NOMO-1 (cell line): ENCODE data around the gene ROBO3.
A peak's percentile ranks its signal among the peaks of the same experiment; 100 is the strongest.

Source experiments
- DNase-seq, 2 experiments: peaks; one replicate each; lab custom pipeline; 2025; ENCODE audit not compliant: unreplicated experiment in 2 of 2; lab: John Stamatoyannopoulos, UW

Gene ROBO3

DNA sequence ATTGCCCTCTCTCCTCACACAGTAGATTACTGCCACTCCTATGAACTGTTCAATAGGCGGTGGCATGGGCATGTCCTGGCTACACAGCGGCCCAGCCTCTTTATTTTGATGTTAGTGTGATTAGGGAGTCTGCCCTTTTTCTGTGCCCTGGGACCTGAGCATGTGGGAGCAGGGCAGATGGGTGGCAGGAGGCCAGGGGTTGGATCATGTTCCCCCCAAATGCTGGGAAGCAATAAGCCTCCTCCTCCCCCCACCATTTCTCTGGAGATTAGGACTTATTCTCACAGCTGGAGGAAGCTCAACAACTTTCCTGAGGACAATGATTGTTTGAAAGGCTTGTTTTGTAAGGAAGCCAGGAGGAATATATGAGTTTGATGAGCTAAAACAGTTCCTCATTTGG is 54.7 kb downstream of the ROBO3 start:
- DNase-seq: no peak

DNA sequence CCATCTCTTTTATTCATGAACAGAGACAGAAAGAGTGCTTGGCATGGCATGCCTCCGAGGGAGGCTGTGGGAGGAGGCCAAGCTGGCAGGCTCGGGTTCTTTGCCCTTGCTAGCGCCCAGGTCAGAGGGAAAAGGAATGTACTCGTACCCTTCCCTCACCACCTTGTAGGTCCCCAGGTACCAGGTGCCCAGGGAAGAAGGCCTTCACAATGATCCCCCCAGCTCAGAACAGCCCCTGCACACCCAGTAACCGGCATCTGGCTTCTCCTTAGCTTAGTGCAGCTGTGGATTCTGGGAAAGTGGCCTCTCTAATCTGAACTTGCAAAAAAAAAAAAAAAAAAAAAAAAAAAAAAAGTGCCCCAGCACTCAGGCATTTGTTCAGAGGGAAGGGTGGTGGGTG is 55.1 kb downstream of the ROBO3 start:
- no peak for DNase-seq

DNA sequence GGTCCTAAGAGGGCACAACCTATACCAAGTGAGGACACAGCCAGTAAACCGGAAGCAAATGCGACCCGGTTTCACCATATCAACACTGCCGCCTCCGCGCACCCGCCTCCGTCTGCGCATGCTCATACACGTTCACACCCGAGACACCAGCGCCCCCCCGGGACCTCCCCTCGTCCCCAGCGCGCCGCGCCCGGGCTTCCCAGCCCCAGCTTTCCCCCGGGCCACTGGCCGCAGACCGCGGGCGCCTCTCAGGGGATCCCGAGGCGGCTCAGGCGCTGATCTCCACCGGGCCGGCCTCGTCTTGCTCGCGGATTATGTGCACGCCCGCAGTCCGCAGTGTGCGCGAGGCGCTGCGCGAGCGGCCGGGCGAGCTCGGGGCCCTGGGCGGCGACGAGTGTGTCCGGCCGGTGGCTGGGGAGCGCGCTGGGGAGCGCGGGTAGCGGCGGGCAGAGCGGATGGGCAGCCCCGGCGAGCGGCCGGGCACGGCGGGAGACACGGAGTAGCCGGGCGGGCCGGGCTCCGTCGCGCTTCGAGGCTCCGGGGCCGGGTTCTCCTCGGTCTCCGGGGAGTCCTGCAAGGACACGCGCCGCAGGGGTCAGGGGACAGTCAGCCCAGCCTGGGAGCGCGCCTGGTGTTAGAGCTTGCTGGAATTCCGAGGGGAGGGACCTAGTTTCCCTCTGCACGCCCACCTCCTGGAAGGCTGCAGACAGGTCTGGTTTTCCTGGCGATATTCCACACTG is 55.8 kb downstream of the ROBO3 start:
- no peak for DNase-seq

DNA sequence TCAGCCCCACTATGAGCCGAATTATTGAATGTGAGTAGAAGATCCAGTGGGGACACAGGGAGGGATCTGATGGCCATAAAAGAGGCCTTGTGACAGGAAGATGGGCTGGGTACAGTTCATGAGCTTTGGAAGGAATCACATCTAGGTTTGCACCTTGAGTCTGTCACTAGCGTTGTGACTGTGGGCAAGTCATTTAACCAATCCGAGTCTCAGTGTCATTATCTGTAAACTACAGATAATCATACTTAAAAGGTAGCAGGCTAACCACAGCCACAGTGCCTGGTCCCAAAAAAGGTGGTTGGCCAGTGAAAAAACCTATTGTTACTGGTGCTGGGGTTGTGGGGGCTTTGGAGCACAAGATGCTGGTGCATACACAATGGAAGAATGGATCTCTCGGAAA is 57.6 kb downstream of the ROBO3 start:
- DNase-seq: no peak

DNA sequence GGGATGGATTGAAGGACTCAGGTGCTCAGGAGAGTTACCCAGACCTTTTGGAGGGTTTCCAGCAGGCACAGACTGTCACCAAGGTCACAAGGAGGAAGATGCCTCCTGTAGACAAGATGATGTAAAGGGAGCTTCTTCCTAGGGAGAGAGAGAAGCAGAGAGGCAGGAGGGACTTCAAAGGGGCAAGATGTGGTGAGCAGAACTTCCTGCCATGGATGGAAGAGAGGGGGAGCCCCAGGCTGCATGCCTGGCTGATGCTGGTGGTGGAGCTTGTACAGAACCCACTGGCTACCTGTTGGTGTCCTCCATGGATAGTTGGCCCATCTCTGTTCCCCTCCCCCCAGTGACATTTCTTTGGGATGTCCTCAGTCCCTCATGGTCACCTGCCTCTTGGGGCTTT is 58.1 kb downstream of the ROBO3 start:
- no peak for DNase-seq

DNA sequence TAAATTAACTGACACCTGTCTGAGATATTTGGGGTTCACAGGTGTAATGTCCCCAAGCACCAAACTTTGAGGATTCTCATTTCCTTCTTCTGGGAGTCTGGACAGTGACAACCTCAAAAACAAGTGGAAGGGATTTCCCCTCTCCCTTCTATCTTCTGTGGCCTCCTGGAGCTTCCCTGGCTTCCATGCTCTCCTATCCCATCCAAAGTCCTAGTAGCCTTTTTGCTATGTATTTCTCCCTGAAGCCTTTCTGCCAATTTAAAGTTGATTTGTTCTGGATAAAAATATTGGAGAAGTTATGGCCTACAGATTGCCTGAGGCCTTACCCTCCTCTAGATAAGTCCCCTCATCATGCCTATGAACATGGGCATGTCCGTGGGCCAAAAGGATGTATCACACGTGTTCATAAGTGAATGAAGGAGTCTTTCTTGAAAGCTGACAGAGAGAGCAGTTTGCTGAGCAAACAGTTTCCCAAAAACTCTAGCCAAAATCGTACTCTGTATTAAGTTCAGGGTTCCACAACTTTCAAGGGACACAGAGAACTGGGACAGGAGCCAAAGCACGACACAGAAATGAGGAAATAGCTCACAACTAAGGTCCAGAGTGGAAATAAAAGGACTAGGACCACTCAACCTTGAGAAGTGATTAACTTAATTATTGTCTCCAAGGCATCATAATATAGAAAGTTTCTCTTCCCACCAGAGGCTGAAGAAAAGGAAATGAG is 63.9 kb downstream of the ROBO3 start:
- no peak for DNase-seq

DNA sequence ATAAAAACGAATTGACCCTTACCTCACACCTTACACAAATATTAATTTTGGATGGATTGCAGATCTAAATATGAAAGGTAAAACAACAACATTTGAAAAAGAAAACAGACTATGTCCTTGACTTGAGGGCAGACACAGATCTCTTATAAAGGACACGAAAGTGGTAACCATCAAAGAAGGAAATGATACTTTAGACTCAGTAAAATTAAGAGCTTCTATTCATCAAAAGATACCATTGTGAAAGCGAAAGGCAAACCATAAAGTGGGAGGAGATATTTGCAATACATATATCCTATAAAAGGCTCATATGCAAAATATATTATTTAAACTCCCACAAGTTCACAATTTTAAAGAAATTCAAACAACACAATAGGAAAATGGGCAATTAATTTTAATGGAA is 65.6 kb downstream of the ROBO3 start:
- DNase-seq: peak in 1 of 2 experiments; percentile 15
